GM12874 (cell line): ENCODE data around the gene ZNF330.

Experiments used
- CTCF ChIP-seq: IDR thresholded peaks from 2 replicates; pipeline ENCODE4 v1.5.1; 2011; ENCODE audit warnings: low read depth, mild to moderate bottlenecking, control low read depth, low read length, moderate library complexity; ENCODE audit not compliant: insufficient read depth

Gene ZNF330

DNA sequence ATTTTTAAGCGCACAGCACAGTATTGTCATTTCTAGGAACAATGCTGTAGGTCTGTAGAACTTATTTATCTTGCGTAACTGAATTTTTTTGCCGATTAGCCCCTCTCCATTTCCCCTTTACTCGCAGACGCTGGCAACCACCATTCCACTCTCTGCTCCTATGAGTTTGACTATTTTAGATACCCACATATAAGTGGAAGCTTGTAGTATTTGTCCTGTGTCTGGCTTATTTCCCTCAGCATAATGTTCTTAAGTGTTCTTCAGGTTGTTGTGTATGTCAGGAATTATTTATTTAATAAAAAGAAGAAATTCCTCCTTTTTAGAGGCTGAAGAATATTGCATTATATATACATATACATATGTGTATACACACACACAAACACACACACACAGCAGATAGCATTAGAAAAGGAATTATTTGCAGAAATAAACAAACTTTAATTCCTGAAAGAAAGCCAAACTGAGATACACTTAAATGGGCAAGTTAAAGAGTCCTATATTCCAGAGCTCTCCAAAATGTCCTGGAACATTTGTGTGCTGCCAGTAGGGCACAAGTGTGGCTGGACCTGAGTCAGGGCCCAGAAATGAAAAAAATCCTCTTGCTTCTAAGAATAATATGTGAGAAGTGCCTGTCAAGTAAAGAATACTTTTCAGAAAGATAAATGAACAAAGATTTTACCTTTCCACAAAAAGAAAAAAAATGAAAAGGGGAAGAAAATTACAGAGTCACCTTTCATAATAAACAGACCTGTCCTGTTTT is 4.5 kb upstream of the ZNF330 start:
- TF ChIP-seq CTCF: no peak

- TF ChIP-seq CTCF: no peak
These were observed 424 bp upstream of the ZNF330 start for GRCh38 chr4:141220271-141220670.

DNA sequence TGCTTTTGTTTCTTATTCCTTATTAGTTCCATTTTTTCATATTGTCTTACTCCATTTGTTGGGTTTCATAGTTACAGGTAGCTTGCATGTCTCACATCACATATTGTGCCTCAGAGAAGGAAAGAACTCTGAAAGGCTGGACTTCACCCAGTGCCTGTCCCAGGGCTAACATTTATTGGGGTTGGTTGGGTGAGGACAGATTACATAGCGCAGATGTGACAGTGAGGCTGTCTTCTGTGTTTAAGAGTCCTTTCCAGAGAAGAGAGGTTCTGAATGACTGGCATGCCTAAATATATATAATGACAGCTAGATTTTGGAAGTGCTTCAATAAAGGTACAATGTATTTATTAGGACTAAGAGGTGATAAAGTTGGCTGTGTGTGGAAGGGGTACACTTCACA is 2.7 kb downstream of the ZNF330 start:
- TF ChIP-seq CTCF: no peak

DNA sequence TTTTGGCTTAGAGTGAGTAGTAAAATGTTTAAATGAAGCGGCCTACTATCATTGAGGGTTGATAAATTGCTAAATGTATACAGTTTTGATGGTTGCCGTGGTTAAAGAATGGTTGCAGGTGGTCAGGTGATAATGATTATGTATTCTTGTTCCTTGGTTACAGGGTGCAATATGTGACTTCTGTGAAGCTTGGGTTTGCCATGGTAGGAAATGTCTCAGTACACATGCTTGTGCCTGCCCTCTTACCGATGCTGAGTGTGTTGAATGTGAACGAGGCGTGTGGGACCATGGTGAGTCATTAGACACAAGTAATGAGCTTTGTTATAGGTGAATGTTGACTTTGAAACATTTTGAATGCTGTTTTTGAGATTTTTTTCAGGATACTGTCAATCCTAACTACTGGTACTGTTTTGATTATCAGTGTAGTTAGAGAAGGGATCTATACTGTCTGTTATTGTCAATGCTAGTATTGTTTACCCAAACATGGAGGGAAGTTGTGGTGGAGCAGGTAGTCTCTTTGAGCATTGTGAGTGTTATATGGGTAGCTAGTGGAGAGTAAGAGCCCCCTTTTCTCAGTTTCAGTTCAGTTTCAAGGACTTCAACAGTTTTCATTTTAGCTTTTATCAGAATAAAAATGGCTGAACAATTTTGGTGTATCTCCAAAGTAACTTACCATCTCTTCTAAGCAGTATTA is 8.9 kb downstream of the ZNF330 start:
- no peak for TF ChIP-seq CTCF

DNA sequence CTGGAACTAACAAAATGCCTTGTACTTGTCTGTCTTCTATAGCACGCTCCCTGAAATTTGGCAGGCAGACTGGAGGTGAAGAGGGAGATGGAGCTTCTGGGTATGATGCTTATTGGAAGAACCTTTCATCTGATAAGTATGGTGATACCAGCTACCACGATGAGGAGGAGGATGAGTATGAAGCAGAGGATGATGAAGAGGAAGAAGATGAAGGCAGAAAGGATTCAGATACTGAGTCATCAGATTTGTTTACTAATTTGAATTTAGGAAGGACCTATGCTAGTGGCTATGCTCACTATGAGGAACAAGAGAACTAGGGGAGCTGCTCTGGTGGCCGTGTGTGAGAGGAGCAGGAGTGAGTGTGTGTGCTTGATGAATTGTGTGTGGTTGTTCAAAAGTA is 13.0 kb downstream of the ZNF330 start:
- no peak for TF ChIP-seq CTCF

DNA sequence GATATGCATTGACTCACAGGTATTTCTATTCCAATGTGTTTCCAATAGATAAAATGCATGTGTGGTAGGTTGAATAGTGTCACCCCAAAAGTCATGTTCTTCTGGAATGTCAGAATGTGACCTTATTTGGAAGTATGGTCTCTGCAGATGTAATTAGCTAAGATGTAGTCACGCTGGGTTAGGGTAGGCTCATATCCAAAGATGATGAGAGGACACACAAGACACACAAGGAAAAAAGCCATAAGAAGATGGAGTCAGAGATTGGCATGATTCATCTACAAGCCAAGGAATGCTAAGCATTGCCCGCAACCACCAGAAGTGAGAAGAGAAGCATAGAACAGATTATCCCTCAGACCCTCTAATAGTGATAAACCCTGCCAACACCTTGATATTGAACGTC is 17.5 kb downstream of the ZNF330 start:
- no peak for TF ChIP-seq CTCF

DNA sequence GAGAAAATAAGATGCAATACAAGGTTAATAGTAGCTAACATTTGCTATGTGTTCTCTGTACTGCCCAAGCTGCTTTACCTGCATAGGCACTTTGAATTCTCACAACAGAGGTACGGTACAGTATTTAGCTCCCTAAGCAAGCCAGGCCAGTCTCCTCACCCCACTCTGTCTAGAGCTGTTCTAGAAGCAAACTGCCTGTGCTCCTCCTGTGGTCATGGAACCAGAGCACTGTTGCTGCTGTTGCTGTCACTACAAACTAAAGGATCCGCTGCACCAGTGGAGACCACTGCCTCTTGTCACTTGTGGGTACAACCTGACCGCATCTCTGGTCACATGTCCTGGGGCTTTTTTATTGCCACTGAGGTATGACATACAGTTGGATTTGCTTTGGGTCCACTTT is 19.6 kb downstream of the ZNF330 start:
- TF ChIP-seq CTCF: no peak
